ENCODE measurements around the gene HSD11B1. TPM values are rescaled to one million over a fixed set of nuclear protein-coding genes. Genes with fewer than 3 reads are reported as not detected.
A peak's percentile ranks its signal among the peaks of the same experiment; 100 is the strongest.

Gene HSD11B1
- total RNA-seq, 1 experiment from 2014 or later, result not detected

DNA sequence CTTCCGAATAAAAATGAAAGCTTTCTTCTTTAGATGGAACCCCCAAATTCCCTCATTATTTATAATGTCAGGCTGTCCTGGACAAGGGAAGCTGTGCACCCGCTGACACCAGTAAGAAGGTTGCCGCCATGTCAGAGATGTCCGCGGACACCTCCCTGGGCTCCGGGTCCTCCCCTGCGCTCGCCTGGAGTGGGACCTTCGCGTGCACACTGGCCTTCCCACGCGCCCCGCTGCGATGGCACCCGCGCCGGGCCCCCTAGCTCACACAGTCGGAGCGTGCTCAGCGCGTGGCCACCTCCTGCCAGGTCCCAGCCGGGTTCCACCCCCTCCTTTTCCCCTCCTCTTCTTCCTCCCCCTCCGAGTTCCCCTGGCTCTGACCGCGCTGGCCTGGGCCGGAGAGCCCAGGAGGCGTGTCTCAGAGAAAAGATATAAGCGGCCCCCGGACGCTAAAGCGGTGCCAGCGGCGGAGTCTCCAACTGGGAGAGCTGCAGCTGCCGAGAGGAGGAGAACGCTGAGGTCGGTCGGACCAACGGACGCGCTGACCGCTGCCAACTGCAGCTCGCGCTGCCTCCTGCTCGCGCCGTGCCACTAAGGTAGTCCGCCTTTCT, 29.6 kb upstream of the HSD11B1 start, which contains the start of gene G0S2:
G0S2 (plus strand) TSS at position 456 of the 608 bp plus-strand sequence. CDS start 273 bp downstream, outside the sequence.
- peak; percentile 86 for ATAC-seq
- TF ChIP-seq TCF7L2 (IDR thresholded peaks at IDR 0.05; ENCODE audit: low read depth, low read length) (no peak), POLR2AphosphoS5 (IDR thresholded peaks at IDR 0.05; ENCODE audit: low read depth, low read length) (no peak), SIN3A (IDR thresholded peaks at IDR 0.05; ENCODE audit: borderline replicate concordance, insufficient read depth, low read depth, low read length) (no peak)
- TF ChIP-seq, protein P1, sequence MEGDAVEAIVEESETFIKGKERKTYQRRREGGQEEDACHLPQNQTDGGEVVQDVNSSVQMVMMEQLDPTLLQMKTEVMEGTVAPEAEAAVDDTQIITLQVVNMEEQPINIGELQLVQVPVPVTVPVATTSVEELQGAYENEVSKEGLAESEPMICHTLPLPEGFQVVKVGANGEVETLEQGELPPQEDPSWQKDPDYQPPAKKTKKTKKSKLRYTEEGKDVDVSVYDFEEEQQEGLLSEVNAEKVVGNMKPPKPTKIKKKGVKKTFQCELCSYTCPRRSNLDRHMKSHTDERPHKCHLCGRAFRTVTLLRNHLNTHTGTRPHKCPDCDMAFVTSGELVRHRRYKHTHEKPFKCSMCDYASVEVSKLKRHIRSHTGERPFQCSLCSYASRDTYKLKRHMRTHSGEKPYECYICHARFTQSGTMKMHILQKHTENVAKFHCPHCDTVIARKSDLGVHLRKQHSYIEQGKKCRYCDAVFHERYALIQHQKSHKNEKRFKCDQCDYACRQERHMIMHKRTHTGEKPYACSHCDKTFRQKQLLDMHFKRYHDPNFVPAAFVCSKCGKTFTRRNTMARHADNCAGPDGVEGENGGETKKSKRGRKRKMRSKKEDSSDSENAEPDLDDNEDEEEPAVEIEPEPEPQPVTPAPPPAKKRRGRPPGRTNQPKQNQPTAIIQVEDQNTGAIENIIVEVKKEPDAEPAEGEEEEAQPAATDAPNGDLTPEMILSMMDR (IDR thresholded peaks at IDR 0.05), result no peak
- TF ChIP-seq, protein P2, sequence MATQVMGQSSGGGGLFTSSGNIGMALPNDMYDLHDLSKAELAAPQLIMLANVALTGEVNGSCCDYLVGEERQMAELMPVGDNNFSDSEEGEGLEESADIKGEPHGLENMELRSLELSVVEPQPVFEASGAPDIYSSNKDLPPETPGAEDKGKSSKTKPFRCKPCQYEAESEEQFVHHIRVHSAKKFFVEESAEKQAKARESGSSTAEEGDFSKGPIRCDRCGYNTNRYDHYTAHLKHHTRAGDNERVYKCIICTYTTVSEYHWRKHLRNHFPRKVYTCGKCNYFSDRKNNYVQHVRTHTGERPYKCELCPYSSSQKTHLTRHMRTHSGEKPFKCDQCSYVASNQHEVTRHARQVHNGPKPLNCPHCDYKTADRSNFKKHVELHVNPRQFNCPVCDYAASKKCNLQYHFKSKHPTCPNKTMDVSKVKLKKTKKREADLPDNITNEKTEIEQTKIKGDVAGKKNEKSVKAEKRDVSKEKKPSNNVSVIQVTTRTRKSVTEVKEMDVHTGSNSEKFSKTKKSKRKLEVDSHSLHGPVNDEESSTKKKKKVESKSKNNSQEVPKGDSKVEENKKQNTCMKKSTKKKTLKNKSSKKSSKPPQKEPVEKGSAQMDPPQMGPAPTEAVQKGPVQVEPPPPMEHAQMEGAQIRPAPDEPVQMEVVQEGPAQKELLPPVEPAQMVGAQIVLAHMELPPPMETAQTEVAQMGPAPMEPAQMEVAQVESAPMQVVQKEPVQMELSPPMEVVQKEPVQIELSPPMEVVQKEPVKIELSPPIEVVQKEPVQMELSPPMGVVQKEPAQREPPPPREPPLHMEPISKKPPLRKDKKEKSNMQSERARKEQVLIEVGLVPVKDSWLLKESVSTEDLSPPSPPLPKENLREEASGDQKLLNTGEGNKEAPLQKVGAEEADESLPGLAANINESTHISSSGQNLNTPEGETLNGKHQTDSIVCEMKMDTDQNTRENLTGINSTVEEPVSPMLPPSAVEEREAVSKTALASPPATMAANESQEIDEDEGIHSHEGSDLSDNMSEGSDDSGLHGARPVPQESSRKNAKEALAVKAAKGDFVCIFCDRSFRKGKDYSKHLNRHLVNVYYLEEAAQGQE (IDR thresholded peaks at IDR 0.05; ENCODE audit: insufficient read depth in 1 of 2, low read depth in 2 of 2, low read length in 1 of 2), result no peak
- Histone ChIP-seq H3K4me3 (ENCODE audit: low read depth in 2 of 2, low read length in 2 of 2) (peak within 1 kb of the TSS; percentile 38 to 41), H3K27me3 (ENCODE audit: control insufficient read depth, insufficient read depth, low read length) (peaks cover 22% of the 10 kb centered on the region), H3K27ac (ENCODE audit: low read length) (no peak within 1 kb of the TSS), H3K4me1 (ENCODE audit: control insufficient read depth, insufficient read depth, low read length) (no peaks in the 10 kb centered on the region), H3K36me3 (ENCODE audit: control insufficient read depth, insufficient read depth, low read length) (no peaks in the 10 kb centered on the region), H3K9me3 (ENCODE audit: control insufficient read depth, insufficient read depth, low read depth, low read length) (no peaks in the 10 kb centered on the region)
- POLR2A ChIA-PET, result interaction anchor here (0.7 kb wide), 1 partner anchor 111 kb away, joined by 4 read pairs; no protein-coding TSS in a partner anchor
- DNase-seq (ENCODE audit: low read depth, low spot score), result no peak
- CTCF ChIA-PET, result interaction anchor here (0.6 kb wide), 1 partner anchor 1712 kb away, joined by 3 read pairs; no protein-coding TSS in a partner anchor
- no TSS peak for BruUV-seq (replicated peaks)
- intact Hi-C loops (cut with micrococcal nuclease; ENCODE audit: unreplicated experiment) (no loop called here), in situ Hi-C loops (cut with HindIII; ENCODE audit: low pct_unique_long_range_greater_than_20kb, low sequenced_read_pairs) (no loop called here)

DNA sequence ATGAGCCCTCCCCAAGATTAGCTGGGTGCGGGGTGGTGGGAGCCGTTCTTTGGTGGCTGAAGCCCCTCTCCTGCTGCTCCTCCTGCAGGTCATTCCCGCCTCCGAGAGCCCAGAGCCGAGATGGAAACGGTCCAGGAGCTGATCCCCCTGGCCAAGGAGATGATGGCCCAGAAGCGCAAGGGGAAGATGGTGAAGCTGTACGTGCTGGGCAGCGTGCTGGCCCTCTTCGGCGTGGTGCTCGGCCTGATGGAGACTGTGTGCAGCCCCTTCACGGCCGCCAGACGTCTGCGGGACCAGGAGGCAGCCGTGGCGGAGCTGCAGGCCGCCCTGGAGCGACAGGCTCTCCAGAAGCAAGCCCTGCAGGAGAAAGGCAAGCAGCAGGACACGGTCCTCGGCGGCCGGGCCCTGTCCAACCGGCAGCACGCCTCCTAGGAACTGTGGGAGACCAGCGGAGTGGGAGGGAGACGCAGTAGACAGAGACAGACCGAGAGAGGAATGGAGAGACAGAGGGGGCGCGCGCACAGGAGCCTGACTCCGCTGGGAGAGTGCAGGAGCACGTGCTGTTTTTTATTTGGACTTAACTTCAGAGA, 29.0 kb upstream of the HSD11B1 start:
- no TSS peak for BruUV-seq (replicated peaks)
- Histone ChIP-seq H3K27ac (ENCODE audit: low read length) (no peak overlapping the region), H3K4me3 (ENCODE audit: low read depth in 2 of 2, low read length in 2 of 2) (peak overlapping the region; percentile 38 to 41), H3K4me1 (ENCODE audit: control insufficient read depth, insufficient read depth, low read length) (no peaks in the 10 kb centered on the region), H3K36me3 (ENCODE audit: control insufficient read depth, insufficient read depth, low read length) (no peaks in the 10 kb centered on the region; the same call in 1 of the 2 replicates), H3K27me3 (ENCODE audit: control insufficient read depth, insufficient read depth, low read length) (peaks cover 22% of the 10 kb centered on the region), H3K9me3 (ENCODE audit: control insufficient read depth, insufficient read depth, low read depth, low read length) (no peaks in the 10 kb centered on the region)
- ChIA-PET CTCF (interaction anchor here (0.6 kb wide), 1 partner anchor 1712 kb away, joined by 3 read pairs; no protein-coding TSS in a partner anchor), POLR2A (no interaction called here)
- DNase-seq (ENCODE audit: low read depth, low spot score), result no peak
- peak; percentile 72 for ATAC-seq
- TF ChIP-seq TCF7L2 (IDR thresholded peaks at IDR 0.05; ENCODE audit: low read depth, low read length) (0 out of 2 replicates have a peak, but pooled peaks have one; percentile 25), POLR2AphosphoS5 (IDR thresholded peaks at IDR 0.05; ENCODE audit: low read depth, low read length) (no peak)
- TF ChIP-seq, protein P1 (IDR thresholded peaks at IDR 0.05), result no peak
- intact Hi-C loops (cut with micrococcal nuclease; ENCODE audit: unreplicated experiment), result no loop called here
- in situ Hi-C loops (cut with HindIII; ENCODE audit: low pct_unique_long_range_greater_than_20kb, low sequenced_read_pairs), result no loop called here
